ENCODE data around the gene ATP13A2. TPM values are rescaled to one million over a fixed set of nuclear protein-coding genes. Genes with fewer than 3 reads are reported as not detected.

Gene ATP13A2
- polyA plus RNA-seq, 1 of the 3 experiments (the other 2 are of a cell fraction) = 29.3 TPM

DNA sequence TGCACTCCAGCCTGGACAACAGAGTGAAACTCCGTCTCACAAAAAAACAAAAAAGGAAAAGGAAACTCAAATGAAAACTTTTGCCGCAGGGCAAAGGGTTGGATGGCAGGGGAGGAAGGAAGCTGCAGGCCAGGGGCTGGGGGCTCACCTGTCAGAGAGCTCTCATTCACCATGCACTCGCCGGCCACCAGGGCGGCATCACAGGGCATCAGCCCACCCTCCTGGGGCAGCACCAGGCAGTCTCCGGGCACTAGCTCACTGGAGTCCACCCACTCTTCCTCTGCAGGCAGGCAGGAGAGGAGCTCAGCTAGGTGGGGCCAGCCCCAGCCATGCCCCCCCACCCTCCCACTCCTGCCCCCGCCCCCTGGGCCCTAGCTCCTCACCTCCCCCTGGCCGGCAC lies 11.9 kb downstream of the ATP13A2 start:
- Histone ChIP-seq H3K27ac (ENCODE audit: low read depth in 2 of 2, low read length in 1 of 2) (no peak overlapping the region), H3K79me2 (ENCODE audit: insufficient read depth) (no peaks in the 10 kb centered on the region), H3F3A (replicated peaks; ENCODE audit: insufficient read depth) (peaks cover 20% of the 10 kb centered on the region), H3K4me1 (ENCODE audit: control insufficient read depth in 1 of 2, insufficient read depth in 2 of 2, low read depth in 1 of 2, low read length in 1 of 2) (peaks cover 0 to 4% of the 10 kb centered on the region in 2 experiments; a peak in 1 of 4 replicates), H3K4me2 (no peak overlapping the region), H3K9ac (no peak overlapping the region), H3K27me3 (ENCODE audit: insufficient read depth) (no peaks in the 10 kb centered on the region), H4K20me1 (ENCODE audit: insufficient read depth) (peaks cover 16% of the 10 kb centered on the region), H3K4me3 (ENCODE audit: low read depth in 2 of 2, low read length in 1 of 2) (no peak overlapping the region), H2AFZ (ENCODE audit: low read depth) (no peak overlapping the region), H3K36me3 (replicated peaks in 1 of 2; ENCODE audit: control insufficient read depth in 1 of 2, insufficient read depth in 2 of 2, low read length in 1 of 2) (peaks cover 3 to 21% of the 10 kb centered on the region in 2 experiments), H3K9me2 (no peaks in the 10 kb centered on the region), H3K9me3 (no peaks in the 10 kb centered on the region)
- DNase-seq = peak; percentile 34
- TF ChIP-seq EP300 (IDR thresholded peaks at IDR 0.05; ENCODE audit: borderline replicate concordance in 1 of 2, low read depth in 1 of 2, low read length in 1 of 2) (no peak), GABPA (IDR thresholded peaks at IDR 0.05; ENCODE audit: low read depth) (no peak), RXRA (IDR thresholded peaks at IDR 0.05; ENCODE audit: borderline replicate concordance, low read depth) (no peak), FOXJ3 (CRISPR knock-in tag; IDR thresholded peaks at IDR 0.05) (no peak), MXI1 (IDR thresholded peaks at IDR 0.05; ENCODE audit: low read depth, low read length) (no peak), POLR2AphosphoS5 (IDR thresholded peaks at IDR 0.05; ENCODE audit: low read depth, low read length) (no peak), NRF1 (IDR thresholded peaks at IDR 0.05; ENCODE audit: low read depth, low read length) (no peak), ELF1 (IDR thresholded peaks at IDR 0.05) (no peak), JUND (IDR thresholded peaks at IDR 0.05) (no peak)
- TF ChIP-seq, protein P1, sequence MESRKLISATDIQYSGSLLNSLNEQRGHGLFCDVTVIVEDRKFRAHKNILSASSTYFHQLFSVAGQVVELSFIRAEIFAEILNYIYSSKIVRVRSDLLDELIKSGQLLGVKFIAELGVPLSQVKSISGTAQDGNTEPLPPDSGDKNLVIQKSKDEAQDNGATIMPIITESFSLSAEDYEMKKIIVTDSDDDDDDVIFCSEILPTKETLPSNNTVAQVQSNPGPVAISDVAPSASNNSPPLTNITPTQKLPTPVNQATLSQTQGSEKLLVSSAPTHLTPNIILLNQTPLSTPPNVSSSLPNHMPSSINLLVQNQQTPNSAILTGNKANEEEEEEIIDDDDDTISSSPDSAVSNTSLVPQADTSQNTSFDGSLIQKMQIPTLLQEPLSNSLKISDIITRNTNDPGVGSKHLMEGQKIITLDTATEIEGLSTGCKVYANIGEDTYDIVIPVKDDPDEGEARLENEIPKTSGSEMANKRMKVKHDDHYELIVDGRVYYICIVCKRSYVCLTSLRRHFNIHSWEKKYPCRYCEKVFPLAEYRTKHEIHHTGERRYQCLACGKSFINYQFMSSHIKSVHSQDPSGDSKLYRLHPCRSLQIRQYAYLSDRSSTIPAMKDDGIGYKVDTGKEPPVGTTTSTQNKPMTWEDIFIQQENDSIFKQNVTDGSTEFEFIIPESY (IDR thresholded peaks at IDR 0.05; ENCODE audit: borderline replicate concordance, low read depth) = no peak
- TF ChIP-seq, protein P2, sequence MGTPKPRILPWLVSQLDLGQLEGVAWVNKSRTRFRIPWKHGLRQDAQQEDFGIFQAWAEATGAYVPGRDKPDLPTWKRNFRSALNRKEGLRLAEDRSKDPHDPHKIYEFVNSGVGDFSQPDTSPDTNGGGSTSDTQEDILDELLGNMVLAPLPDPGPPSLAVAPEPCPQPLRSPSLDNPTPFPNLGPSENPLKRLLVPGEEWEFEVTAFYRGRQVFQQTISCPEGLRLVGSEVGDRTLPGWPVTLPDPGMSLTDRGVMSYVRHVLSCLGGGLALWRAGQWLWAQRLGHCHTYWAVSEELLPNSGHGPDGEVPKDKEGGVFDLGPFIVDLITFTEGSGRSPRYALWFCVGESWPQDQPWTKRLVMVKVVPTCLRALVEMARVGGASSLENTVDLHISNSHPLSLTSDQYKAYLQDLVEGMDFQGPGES (IDR thresholded peaks at IDR 0.05; ENCODE audit: low read depth, low read length) = no peak
- TF ChIP-seq, protein P3, sequence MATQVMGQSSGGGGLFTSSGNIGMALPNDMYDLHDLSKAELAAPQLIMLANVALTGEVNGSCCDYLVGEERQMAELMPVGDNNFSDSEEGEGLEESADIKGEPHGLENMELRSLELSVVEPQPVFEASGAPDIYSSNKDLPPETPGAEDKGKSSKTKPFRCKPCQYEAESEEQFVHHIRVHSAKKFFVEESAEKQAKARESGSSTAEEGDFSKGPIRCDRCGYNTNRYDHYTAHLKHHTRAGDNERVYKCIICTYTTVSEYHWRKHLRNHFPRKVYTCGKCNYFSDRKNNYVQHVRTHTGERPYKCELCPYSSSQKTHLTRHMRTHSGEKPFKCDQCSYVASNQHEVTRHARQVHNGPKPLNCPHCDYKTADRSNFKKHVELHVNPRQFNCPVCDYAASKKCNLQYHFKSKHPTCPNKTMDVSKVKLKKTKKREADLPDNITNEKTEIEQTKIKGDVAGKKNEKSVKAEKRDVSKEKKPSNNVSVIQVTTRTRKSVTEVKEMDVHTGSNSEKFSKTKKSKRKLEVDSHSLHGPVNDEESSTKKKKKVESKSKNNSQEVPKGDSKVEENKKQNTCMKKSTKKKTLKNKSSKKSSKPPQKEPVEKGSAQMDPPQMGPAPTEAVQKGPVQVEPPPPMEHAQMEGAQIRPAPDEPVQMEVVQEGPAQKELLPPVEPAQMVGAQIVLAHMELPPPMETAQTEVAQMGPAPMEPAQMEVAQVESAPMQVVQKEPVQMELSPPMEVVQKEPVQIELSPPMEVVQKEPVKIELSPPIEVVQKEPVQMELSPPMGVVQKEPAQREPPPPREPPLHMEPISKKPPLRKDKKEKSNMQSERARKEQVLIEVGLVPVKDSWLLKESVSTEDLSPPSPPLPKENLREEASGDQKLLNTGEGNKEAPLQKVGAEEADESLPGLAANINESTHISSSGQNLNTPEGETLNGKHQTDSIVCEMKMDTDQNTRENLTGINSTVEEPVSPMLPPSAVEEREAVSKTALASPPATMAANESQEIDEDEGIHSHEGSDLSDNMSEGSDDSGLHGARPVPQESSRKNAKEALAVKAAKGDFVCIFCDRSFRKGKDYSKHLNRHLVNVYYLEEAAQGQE (IDR thresholded peaks at IDR 0.05; ENCODE audit: low read depth, low read length) = no peak
- ChIA-PET CTCF (interaction anchor here (0.6 to 1.2 kb wide), 3 partner anchors 14 to 24 kb away, joined by 3 to 5 read pairs (median 3); no protein-coding TSS in a partner anchor), POLR2A (interaction anchor here (0.6 kb wide), 1 partner anchor 15 kb away, joined by 3 read pairs; no protein-coding TSS in a partner anchor)
- whole genome bisulfite sequencing (ENCODE audit: low lambda C conversion rate) = 94% methylated on average over 8 of the region's 8 CpGs
